Measurements from ENCODE around the gene HOMER1.

HOMER1 gene

GRCh38 chr5:79487251-79487650 is 26.7 kb downstream of the HOMER1 start:
- no peak for DNase-seq

- no peak for DNase-seq
Observed at GRCh38 chr5:79486116-79486515, 27.8 kb downstream of the HOMER1 start.

- DNase-seq = no peak
Observed at GRCh38 chr5:79484731-79485130, 29.2 kb downstream of the HOMER1 start.

- DNase-seq = no peak
Observed at GRCh38 chr5:79481574-79481973, 32.4 kb downstream of the HOMER1 start.

GRCh38 chr5:79480991-79481390 is 32.9 kb downstream of the HOMER1 start:
- DNase-seq = no peak

GRCh38 chr5:79475152-79475466 is 38.8 kb downstream of the HOMER1 start:
- no peak for DNase-seq

DNA sequence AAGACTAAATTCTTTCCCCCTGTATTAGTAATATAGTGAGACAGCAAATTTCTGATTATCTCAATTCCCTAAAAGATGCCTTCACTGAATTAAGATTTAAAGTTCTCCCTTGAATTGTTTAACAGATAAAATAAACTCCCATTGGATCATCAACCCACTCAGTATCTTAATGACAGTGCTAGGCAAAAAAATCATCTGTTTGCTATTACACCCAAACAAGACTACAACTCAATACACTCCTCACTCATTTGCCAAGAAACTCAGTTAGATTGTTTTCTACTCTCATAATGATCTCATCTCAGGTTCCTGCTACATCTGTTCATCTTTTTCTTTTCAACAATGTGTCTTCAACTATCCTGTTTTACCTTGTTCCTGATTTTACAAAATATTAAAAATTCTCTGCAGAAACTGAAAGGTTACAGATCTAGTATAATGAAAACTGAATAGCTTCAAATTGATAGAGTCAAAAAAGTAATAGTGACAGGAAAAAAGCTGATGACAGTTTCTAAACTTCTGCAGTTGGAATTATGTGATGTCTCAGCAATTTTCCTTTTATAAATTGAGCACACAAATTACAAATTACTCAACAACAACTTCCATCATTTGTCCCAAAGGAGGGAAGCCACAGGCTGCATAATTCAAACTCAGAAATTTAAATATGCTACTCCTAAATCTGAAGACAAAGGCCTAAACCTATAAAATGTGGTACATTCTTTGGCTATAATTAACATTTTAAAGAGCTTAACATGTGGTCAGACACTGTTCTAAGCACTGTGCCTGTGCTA is 39.4 kb downstream of the HOMER1 start:
- DNase-seq = no peak

- no peak for DNase-seq
Observed at GRCh38 chr5:79471556-79471955, 42.4 kb downstream of the HOMER1 start.

DNA sequence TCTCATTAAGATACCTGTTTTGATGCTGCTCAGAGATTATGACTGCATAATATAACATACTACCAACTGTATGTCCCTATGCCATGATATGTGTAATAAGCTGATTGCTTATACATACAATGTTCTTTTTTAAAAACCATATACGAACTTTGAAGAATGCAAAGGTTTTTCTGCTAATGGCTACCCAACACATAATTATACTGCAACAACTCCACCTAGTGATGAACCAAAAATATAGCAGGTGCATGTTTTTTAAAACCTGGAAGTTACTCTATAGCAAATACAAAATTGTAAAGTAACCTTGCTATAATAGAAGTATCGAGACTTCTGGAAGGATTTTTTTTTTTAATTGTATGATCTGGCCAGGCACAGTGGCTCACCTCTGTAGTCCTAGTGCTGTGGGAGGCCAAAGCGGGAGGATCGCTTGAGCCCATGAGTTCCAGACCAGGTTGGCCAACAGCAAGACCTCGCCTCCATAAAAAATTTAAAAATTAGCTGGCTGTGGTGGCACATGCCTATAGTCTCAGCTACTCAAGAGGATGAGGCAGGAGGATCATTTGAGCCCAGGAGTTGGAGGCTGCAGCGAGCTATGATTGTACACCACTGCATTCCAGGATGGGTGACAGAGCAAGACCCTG is 49.1 kb downstream of the HOMER1 start:
- no peak for DNase-seq

DNA sequence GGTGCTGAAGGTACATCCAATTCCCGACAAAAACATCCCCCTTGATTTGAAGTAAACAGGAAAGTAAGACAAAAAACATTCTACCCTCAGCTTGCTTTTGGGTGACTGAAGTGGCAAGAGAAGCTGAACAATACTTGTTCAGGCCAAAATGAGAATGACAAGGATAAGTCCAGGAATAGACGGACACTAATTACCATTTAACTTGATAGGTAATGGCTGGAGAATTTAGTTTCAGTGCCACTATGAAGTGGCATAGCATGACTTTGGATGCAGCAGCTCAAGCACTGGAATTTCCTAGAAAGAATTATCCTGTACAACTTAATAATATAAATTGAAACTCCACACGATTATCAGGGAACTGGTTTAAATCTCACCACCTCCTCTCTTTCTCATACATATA is 49.7 kb downstream of the HOMER1 start:
- no peak for DNase-seq

- DNase-seq = no peak
Observed at GRCh38 chr5:79459626-79460025, 54.3 kb downstream of the HOMER1 start.

- no peak for DNase-seq
Observed at GRCh38 chr5:79456890-79457583, 56.9 kb downstream of the HOMER1 start.

DNA sequence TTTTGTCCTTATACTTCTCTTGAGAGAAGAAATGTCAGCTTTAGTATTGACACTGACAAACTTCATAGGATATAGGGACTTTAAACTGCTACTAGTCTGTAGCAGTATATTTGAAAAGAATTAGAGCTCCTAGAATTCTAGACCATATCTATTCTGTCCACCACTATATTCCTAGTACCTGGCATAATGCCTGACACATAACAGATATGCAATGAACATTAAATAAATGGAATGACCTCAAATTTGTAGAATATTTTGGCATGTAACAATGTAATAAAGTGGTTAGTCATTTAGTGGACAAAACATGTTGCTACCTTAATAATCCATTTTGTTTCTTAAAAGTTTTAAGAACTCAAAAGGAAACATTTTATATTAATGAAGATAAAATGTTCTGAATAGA is 57.5 kb downstream of the HOMER1 start:
- DNase-seq = no peak

DNA sequence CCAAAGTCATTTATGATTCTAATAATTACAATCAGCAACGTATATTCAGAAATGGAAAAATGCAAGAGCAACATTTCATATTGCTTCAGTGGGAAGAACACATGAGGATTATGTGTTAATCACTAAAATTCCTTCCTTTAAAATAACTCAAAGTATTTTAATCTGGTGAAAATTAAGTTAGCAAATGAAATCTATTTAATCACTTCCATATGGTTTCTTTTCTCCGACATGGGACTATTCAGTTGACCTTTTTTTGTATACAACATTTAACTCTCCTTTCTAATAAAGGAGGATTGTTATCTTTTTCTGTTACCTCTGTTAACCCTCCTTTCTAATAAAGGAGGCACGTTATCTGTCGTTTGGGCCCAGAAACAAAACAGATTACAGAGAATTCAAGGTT is 59.9 kb downstream of the HOMER1 start:
- DNase-seq = no peak

- DNase-seq = no peak
Observed at GRCh38 chr5:79448336-79448735, 65.6 kb downstream of the HOMER1 start.

DNA sequence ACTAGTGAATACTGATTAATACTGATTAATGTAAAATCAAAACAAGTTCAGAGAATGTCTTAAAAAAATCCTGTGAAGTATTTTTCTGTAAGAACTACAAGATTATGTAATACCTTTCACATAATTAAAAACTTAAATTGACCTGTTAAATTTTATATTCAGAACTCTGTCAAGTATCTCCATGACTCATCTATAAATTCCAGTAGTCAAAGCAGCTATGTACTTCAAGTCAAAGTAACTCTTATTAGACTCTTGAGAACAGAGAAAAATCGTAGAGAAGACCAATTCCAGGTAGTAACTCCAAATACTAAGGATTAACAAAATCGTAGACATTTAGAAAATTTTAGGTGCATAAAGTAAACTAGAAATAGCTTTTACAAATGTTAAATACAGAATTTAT is 77.1 kb downstream of the HOMER1 start:
- no peak for DNase-seq

DNA sequence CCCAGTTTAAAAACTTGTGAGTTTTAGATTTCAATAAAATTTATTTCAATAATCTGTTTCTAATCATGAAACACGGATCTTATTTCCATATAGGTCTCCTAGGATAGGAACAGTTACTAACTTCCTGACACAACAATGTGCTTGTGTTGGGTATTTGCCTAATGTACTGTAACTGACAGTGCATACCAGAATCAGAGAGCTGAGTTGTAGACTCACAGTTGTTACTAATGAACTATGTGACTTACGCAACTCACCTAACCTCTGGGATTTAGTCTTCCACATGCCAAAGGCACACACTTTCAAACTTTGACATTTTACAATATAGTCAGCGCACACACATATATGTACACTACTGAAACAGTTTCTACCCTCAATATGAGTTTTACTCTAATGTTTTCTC is 77.7 kb downstream of the HOMER1 start:
- no peak for DNase-seq

- DNase-seq = no peak
Observed at GRCh38 chr5:79430196-79430595, 83.7 kb downstream of the HOMER1 start.

GRCh38 chr5:79423296-79423695 is 90.6 kb downstream of the HOMER1 start:
- no peak for DNase-seq

GRCh38 chr5:79420248-79420647 is 93.7 kb downstream of the HOMER1 start:
- DNase-seq = no peak

DNA sequence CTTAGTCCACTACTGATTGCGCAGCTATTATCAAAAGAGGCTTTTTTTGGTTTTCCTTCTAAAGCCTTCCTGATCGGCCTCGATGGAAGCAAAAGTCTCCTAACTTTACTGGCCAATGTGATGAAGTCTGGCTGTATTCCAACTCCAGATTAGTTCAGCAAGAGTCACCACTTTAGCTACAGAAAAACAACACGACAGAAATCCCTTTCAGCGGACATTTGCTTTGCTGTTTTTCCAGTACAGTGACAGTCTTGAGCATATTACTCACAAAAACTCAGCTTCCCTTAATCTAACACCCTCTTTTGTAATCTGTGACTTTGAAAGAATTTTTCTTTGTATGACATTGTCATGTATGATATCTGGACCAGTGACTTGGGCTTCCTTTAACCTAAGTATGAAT is 95.7 kb downstream of the HOMER1 start:
- DNase-seq = no peak

DNA sequence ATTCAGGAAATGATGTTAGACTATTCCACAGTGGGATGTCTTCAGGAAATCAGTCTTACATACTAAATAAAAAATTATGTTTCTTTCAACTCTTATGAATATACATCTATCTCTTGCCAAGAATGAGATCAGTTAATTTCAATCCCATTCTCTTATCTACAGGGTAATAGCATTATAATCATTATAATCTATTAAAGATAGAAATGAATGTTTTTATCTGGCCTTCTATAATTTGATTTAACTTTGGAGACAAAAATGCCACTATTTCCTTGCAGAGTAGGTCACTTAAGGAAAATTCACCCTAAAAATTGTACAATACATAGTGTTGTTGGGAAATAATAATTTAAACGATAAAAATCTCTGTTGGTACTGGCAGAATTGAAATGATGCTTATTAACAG is 96.4 kb downstream of the HOMER1 start:
- no peak for DNase-seq

GRCh38 chr5:79416499-79416898 is 97.4 kb downstream of the HOMER1 start:
- DNase-seq = no peak

- DNase-seq = no peak
Observed at GRCh38 chr5:79413112-79413511, 100.8 kb downstream of the HOMER1 start.

All from stimulated activated CD4-positive, alpha-beta T cell treated with anti-CD3 and anti-CD28 coated beads, Interleukin-2, amount 100 ng/mL, for 24 hours (primary cell).